GM12872 (cell line): ENCODE data around the gene DUSP12.

Source experiments
- TF ChIP-seq, protein P1 (sequence below): IDR thresholded peaks from 3 replicates; pipeline ENCODE4 v1.5.1; 2011; ENCODE audit warnings: low read depth, mild to moderate bottlenecking, low read length, moderate library complexity; ENCODE audit not compliant: insufficient read depth

DUSP12 gene

DNA sequence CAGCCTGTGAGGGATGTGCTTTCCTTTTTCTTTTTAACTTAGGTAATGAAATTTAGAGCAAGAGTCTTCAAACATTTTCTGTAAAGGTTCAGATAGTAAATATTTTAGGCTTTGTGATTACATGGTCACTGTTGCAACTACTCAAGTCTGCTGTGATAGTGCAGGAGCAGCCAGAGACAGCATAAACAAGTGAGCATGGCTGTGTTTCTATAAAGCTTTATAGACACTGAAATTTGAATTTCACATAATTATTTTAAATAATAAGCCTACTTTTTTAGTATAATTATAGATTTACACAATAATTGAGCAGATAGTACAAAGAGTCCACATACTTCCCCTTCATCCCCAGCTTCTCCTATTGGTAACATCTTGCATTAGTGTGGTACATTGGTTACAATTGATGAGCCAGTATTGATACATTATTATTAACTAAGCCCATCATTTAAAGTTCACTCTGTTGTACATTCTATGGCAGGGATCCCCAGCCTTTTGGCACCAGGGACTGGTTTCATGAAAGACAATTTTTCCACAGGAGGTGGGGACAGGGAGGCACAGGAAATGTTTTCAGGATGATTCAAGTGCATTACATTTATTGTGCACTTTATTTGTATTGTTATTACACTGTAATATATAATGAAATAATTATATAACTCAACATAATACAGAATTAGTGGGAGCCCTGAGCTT lies 19.5 kb downstream of the DUSP12 start:
- TF ChIP-seq, protein P1, sequence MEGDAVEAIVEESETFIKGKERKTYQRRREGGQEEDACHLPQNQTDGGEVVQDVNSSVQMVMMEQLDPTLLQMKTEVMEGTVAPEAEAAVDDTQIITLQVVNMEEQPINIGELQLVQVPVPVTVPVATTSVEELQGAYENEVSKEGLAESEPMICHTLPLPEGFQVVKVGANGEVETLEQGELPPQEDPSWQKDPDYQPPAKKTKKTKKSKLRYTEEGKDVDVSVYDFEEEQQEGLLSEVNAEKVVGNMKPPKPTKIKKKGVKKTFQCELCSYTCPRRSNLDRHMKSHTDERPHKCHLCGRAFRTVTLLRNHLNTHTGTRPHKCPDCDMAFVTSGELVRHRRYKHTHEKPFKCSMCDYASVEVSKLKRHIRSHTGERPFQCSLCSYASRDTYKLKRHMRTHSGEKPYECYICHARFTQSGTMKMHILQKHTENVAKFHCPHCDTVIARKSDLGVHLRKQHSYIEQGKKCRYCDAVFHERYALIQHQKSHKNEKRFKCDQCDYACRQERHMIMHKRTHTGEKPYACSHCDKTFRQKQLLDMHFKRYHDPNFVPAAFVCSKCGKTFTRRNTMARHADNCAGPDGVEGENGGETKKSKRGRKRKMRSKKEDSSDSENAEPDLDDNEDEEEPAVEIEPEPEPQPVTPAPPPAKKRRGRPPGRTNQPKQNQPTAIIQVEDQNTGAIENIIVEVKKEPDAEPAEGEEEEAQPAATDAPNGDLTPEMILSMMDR: no peak

DNA sequence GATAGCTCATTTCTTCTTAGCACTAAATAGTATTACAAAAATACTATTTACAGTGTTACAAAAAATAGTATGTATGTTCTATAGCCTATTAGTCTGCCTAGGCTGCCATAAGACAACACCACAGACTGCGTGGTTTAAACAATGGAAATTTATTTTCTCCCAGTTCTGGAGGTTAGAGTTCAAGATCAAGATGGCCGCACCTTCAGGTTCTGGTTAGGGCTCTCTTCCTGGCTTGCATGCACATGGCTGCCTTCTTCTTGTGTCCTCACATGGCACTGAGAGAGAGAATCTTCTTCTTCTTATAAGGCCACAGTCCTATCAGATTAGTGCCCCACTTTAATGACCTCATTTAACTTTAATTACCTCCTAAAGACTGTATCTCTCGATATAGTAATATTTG lies 20.7 kb downstream of the DUSP12 start:
- TF ChIP-seq, protein P1: no peak

DNA sequence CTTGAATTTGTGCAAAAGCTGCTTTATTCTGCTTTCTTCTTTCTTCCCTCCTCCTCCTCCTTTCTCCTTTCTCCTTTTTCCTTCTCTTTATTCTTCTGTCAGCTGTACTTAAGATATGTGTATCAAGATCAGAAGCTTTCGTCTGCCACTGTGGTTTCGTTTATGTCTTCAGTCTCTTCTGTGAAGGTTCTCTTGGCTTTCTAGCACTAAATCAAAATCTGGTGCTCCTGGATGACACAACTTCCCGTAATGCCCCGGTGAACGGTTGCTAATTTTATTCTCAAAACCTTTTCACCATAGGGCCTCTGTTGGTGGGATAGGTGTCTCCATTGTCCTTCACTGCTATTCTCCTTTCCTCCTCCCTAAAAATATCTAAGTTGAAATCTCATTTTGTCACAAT lies 21.6 kb downstream of the DUSP12 start:
- TF ChIP-seq, protein P1: no peak

DNA sequence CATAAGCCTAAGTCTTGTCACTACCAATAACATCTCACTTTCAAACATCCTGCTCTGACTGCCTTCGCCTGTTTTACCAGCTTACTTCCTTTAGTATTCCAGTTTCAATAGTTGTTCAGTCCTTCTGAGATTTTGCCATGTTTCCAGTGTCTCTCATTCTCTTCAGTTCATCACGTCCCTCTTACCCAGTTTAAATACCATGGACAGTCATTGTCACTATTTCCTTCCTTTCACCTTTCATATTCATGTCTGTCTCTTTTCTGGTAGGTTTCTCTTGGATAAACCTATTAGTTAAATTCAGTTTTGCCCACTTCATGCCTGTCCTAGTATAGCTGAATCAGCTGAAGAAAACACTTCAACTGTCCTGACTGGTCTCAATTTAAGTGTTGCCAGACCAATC lies 22.4 kb downstream of the DUSP12 start:
- TF ChIP-seq, protein P1: no peak

DNA sequence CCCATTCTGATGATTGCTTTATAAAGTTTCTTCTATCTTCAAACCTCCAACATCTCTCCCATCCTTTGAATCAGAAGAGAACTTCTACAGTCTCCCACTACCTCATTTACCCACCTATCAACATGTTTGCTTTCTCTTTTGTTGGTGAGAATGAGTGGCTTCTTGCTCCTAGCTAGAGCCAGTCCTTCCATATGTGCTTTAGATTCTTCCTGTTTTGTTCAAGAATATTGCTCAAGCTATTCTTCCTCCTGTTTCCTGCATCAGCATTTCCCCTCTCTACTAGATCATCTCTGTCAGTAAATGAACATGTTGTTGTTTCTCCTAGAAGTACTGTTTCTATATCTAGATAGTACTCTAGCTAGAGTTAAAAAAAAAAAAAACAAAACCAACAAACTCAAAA lies 22.8 kb downstream of the DUSP12 start:
- TF ChIP-seq, protein P1: no peak

DNA sequence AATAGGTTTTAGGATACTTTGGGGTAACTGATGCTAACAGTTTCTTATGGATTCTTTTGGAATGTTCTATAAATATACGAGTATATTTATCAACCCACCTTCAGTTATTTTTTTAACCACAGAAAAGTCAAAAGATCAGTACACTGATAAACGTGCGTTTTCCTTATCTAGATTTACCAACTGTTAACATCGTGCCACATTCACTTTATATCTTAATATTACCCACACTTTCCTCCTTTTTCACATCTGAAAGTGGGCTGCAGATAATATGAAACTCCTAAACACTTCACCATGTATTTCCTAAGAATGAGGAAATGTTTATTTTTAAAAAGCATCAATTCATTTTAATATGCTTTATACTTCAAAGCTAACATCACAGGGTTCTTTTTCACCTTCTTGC lies 24.2 kb downstream of the DUSP12 start:
- TF ChIP-seq, protein P1: no peak

DNA sequence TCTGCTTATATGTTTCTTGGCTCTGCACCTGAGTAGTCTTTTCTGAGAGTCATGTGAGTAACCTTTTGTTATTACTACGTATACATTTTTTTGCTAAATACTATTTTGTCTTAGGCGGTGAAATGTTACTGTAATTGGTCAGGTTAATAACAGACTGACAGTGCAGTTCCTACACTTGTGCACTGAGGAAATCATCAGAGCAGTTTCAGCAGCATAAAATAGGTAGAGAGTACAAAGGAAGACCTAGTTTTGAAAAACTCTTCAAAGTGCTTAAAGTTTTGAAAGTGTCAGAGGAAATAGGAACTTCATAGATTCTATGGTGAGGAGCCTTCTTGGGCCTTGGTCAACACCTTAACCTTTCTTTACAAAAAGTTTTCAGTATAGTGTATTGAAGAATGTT lies 27.7 kb downstream of the DUSP12 start:
- TF ChIP-seq, protein P1: no peak

DNA sequence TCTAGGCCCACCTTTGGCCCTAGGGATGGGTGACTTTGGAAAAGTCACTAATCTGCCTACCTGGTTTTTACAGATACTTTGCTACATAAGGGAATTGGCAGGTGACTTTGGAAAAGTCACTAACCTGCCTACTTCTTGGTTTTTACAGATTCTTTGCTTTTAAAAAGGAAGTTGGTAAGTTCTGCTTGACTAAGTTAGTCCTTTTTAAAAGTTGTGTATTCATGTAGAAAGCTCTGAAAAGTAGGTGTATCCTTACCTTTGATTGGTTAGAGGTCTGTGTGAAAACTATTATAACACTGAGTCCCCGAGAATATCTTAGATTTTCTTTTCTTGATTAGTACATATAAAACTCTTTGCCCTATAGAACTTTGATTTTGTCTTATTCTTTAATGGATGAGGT lies 28.9 kb downstream of the DUSP12 start:
- TF ChIP-seq, protein P1: no peak
